HG03565 (cell line): ENCODE data around the gene GSPT1.
"Not testable (repeated sequence)": the region's sequence is repeated elsewhere in the genome, so short reads cannot be mapped to it uniquely, and the experiment has no call there.

Experiments
- ATAC-seq: cut with Tn5 transposase; IDR thresholded peaks from one replicate; pipeline ENCODE4 v1.9.1; 2021; ENCODE audit warnings: mild to moderate bottlenecking, moderate library complexity; ENCODE audit not compliant: unreplicated experiment

GSPT1 gene

GRCh38 chr16:11862489-11862888 is 53.3 kb downstream of the GSPT1 start:
- ATAC-seq, result no peak

GRCh38 chr16:11857161-11857560 is 58.6 kb downstream of the GSPT1 start:
- no peak for ATAC-seq

GRCh38 chr16:11852092-11852809 is 63.5 kb downstream of the GSPT1 start:
- ATAC-seq, result no peak

- ATAC-seq, result peak; percentile 78
These were observed 64.3 kb downstream of the GSPT1 start, which contains the start of gene RSL1D1 for GRCh38 chr16:11851294-11852091. Gene RSL1D1, minus strand, starts transcription at chr16:11851542. Its CDS starts 30 bp downstream, at chr16:11851512.

- ATAC-seq, result no peak
These were observed 66.9 kb downstream of the GSPT1 start for GRCh38 chr16:11848842-11849241.

DNA sequence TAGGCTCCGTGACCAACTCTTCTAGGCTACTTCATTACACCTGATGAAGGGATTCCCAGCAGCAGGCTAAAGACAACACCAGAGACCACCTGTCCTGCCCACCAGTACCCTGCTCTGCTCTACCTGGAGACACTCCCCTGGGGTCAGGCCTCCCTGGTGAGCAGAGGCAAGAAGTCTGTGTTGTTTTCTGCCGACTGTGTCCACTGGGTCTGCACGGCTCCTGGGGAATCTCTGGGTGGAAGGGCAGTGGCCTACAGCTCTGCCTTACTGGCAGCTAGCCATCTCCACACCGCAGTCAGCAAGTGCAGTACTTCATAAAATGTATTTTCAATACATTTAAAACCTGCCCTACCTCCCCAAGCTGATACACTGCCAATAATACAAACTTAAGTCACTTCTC is 71.3 kb downstream of the GSPT1 start:
- ATAC-seq, result no peak

GRCh38 chr16:11843861-11844260 is 71.9 kb downstream of the GSPT1 start:
- no peak for ATAC-seq

GRCh38 chr16:11843206-11843605 is 72.5 kb downstream of the GSPT1 start:
- no peak for ATAC-seq

GRCh38 chr16:11841026-11841425 is 74.7 kb downstream of the GSPT1 start:
- ATAC-seq, result no peak

DNA sequence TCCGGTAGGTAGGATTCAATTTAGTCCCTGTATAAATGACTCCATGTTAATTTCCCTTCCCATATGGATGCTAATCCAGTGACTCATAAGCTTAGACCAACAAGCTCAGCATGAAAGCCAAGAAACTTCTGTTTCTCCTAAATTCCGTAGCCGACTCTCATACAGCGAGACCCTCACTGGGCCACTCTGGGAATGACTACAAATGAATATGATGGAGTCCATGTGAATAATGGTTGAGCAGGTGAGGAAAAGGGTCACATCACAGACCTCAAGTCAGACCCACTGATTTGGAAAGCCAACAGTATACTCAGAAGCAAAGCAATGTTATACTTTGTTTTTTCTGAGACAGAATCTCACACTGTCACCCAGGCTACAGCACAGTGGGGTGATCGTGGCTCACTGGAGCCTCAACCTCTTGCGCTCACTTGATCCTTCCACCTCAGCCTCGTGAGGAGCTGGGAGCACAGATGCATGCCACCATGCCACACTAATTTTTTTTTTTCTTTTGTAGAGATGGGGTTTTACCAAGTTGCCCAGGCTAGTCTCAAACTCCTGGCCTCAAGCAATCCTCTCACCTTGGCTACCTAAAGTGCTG is 79.0 kb downstream of the GSPT1 start:
- ATAC-seq, result no peak

- no peak for ATAC-seq
These were observed 79.7 kb downstream of the GSPT1 start for GRCh38 chr16:11835891-11836649.

GRCh38 chr16:11835309-11835708 is 80.4 kb downstream of the GSPT1 start:
- ATAC-seq, result no peak

- ATAC-seq, result no peak
These were observed 81.6 kb downstream of the GSPT1 start for GRCh38 chr16:11833951-11834695.

GRCh38 chr16:11828696-11829095 is 87.1 kb downstream of the GSPT1 start:
- no peak for ATAC-seq

DNA sequence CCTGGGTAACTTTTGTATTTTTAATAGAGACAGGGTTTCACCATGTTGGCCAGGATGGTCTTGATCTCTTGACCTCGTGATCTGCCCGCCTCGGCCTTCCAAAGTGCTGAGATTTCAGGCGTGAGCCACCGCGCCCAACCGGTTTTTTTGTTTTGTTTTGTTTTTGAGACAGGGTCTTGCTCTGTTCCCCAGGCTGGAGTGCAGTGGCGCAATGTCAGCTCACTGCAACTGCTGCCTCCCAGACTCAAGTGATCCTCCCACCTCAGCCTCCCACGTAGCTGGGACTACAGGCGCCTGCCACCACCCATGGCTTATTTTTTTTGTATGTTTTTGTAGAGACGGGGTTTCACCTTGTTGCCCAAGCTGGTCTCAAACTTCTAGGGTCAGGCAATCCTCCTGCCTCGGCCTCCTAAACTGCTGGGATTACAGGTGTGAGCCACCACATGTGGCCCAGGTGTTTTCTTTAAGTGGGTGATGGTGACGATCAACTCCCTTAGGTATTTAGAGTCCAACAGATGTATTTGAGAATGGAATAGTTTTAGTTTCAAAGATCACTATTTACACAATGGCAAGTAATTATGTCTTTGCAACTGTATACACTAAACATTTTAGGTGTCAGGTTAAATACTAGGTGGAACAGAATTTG is 90.1 kb downstream of the GSPT1 start:
- ATAC-seq, result not testable (repeated sequence)

DNA sequence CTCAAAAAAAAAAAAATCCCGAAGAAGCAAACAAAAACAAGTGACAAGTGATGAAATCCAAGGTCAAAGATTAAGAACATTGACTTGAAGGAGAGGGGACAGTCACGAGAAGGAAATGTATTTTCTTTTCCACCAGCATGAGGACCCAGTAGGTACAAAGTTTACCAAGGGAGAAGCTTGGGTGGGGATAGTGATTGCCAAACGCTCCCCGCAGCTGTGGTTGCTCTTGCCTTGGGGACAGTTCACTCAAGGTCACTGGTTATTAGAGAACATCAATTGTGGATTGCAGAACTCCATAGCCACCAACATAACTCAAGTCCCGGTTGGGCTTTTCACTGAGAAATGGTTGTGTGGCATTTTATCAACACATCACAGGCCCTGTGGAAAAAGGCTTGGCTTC is 91.4 kb downstream of the GSPT1 start:
- no peak for ATAC-seq

GRCh38 chr16:11823645-11824044 is 92.1 kb downstream of the GSPT1 start:
- not testable (repeated sequence) for ATAC-seq

GRCh38 chr16:11819798-11820197 is 96.0 kb downstream of the GSPT1 start:
- no peak for ATAC-seq

GRCh38 chr16:11818970-11819369 is 96.8 kb downstream of the GSPT1 start:
- ATAC-seq, result not testable (repeated sequence)
